GM12865 (cell line): ENCODE data around the gene SLC22A15.

Experiments used
- DNase-seq: peaks from one replicate; pipeline ENCODE4 v3.0.0; 2010; ENCODE audit warnings: low read depth
- H3K4me3 ChIP-seq: 2 replicates; pipeline ENCODE4 v1.5.1; 2011; ENCODE audit warnings: mild to moderate bottlenecking, low read depth, low read length, control low read depth
- TF ChIP-seq, protein P1 (sequence below): IDR thresholded peaks from 2 replicates; pipeline ENCODE4 v1.5.1; 2011; ENCODE audit warnings: low read length, control low read depth, low read depth, inconsistent platforms; ENCODE audit not compliant: insufficient read depth; ENCODE audit errors: missing control alignments

The SLC22A15 gene

DNA sequence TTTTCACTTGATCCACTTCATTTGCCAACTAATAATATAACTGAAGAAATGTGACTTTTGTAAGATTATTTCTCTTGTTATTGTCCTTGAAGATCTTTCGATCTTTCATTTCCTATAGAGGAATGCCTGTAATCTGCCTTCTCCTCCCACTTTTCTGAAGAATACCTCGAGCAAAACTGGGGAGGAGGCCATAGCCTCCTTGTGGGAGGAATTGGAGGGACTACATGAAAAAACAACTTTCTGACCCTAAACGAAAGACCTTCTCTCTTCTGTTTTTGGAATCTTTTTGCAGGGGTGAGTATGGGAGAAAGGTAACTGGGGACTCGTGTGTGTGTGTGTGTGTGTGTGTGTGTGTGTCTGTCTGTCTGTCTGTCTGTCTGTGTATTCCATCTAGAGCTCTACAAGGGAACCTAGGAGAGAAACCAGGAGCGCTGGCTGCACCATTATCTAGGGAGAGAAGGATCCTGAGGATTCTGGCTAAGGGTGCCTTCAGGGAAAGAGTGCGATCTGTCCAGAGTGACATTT is 102.4 kb downstream of the SLC22A15 start:
- no peak for DNase-seq
- TF ChIP-seq, protein P1, sequence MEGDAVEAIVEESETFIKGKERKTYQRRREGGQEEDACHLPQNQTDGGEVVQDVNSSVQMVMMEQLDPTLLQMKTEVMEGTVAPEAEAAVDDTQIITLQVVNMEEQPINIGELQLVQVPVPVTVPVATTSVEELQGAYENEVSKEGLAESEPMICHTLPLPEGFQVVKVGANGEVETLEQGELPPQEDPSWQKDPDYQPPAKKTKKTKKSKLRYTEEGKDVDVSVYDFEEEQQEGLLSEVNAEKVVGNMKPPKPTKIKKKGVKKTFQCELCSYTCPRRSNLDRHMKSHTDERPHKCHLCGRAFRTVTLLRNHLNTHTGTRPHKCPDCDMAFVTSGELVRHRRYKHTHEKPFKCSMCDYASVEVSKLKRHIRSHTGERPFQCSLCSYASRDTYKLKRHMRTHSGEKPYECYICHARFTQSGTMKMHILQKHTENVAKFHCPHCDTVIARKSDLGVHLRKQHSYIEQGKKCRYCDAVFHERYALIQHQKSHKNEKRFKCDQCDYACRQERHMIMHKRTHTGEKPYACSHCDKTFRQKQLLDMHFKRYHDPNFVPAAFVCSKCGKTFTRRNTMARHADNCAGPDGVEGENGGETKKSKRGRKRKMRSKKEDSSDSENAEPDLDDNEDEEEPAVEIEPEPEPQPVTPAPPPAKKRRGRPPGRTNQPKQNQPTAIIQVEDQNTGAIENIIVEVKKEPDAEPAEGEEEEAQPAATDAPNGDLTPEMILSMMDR: no peak
- H3K4me3 ChIP-seq: no peak overlapping the region

DNA sequence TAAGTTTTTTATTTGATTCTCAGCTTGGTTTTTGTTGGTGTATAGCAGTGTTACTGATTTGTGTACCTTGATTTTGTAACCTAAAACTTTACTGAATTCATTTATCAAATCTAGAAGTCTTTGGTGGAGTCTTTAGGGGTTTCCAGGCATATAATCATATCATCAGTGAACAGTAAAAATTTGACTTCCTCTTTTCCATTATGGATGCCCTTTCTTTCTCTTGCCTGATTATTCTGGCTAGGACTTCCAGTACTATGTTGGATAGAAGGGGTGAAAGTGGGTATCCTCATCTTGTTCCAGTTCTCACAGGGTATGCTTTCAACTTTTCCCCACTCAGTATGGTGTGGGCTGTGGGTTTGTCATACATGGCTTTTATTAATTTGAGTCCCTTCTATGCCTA is 111.3 kb downstream of the SLC22A15 start:
- TF ChIP-seq, protein P1: no peak
- no peak for DNase-seq
- H3K4me3 ChIP-seq: no peak overlapping the region

DNA sequence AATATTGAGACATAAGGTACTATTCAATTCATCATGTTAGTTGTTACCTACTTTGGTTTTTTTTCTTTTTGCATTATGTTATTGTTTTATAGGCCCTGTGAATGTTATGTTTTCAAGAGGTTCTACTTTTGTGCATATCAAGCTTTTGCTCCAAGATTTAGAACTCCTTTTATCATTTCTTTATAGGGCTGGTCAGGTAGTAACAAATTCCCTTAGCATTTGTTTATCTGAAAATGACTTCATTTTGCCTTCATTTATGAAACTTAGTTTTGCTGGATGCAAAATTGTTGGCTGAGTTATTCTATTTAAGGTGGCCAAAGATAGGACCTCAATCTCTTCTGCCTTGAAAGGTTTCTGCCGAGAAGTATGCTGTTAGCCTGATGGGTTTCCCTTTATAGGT is 113.6 kb downstream of the SLC22A15 start:
- TF ChIP-seq, protein P1: no peak

DNA sequence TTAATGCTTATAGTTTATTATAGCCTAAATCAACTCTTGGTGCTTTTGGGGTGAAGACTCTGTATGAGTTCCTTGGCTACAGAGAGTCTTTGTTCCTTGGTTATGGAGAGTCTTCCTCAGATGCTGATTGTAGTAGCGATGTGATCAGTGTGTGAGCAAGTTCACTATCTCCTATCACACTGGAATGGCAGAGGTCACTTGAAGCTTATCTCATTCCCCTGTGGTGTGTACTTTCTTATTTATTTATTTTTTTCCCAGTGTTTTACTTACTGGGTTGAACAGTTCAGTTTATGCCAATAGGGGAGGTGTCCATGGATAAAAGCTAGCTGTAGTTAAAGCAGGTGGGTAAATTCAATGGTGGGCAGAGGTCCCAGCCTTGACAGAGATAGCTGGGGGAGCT is 114.8 kb downstream of the SLC22A15 start:
- DNase-seq: no peak
- H3K4me3 ChIP-seq: no peak overlapping the region
- TF ChIP-seq, protein P1: no peak

More for the DNA sequence above, 113.6 kb downstream of the SLC22A15 start:
- DNase-seq: no peak
- no peak overlapping the region for H3K4me3 ChIP-seq

GRCh38 chr1:116092752-116093489 is 116.6 kb downstream of the SLC22A15 start:
- no peak for DNase-seq
- no peak overlapping the region for H3K4me3 ChIP-seq
- TF ChIP-seq, protein P1: no peak

DNA sequence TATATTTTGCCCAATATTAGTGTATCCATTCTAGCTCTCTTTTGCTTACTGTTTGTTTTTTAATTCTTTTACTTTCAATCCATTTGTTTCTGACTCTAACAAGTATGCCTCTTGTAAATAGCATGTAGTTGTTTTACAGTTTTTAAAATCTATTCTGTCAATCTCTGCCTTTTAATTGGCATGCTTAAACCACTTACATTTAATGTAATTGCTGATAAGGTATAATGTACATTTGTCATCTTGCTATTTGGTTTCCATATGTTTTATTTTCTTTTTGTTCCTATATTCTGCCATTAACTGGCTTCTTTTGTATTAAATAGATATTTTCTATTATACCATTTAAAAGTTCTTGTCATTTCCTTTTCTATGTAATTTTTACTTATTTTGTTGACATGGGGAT is 118.7 kb downstream of the SLC22A15 start:
- TF ChIP-seq, protein P1: no peak
- DNase-seq: no peak
- H3K4me3 ChIP-seq: no peak overlapping the region

GRCh38 chr1:116096013-116096618 is 119.8 kb downstream of the SLC22A15 start:
- no peak for DNase-seq
- TF ChIP-seq, protein P1: no peak
- no peak overlapping the region for H3K4me3 ChIP-seq
